Eye (tissue), 1 donor: ENCODE results near the gene MDFIC.

Experiments
- DNase-seq: peaks from one replicate; pipeline ENCODE4 v3.0.0-alpha.2; 2015

The MDFIC gene

DNA sequence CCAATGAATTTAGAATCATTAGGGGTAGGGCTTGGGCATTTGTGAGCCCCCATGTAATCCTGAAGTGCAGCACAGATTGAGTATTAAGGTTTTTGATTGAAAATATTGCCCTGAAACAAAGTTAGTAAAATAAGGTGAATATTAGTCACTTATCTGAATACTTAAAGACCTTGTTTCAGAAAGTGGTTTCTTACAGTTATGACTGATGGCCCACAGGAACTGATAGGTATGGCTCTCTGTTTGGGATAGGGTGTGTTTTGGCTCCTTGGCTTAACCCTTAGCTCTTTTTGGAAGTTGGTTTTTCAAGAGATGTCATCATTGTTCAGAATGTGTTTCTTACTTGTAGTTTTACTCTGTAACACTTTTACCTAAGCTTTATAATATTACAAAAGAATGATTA lies 34.8 kb downstream of the MDFIC start:
- no peak for DNase-seq

DNA sequence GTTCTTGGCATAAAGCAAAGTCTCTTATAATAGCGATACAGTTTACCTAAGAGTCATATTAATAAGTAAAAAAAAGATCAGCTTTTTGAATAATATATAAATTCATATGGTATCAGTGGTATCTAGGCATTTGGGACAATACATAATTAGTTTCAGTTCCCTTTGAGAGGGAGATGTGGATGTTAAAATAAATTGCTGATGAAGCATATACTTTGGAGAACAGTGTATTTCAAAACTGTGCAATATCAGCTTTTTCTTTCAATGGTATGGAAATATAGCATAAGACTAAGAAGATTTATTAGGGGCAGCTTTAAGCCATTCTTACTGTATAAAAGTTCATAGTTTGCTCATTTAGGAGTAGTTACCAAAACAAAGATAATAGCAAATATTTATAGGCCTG lies 35.5 kb downstream of the MDFIC start:
- DNase-seq, result no peak

DNA sequence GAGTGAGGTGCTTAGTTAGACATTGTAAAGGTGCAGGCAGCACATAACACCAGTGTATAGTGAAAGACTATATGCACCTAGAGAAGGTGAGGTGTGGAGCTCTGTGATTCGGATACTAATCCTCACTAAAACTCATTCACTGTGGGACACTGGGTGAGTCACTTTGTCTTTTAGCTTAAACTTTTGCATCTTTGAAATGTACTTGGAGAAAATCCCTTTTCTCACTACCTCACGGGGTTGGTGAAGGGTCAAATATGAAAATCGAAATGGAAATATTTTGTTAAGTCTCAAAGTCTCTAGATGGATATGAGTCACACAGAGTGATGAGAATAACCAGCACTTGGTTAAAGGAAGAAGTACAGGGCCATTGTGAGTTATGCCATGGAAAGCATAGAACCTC lies 38.0 kb downstream of the MDFIC start:
- DNase-seq, result no peak

DNA sequence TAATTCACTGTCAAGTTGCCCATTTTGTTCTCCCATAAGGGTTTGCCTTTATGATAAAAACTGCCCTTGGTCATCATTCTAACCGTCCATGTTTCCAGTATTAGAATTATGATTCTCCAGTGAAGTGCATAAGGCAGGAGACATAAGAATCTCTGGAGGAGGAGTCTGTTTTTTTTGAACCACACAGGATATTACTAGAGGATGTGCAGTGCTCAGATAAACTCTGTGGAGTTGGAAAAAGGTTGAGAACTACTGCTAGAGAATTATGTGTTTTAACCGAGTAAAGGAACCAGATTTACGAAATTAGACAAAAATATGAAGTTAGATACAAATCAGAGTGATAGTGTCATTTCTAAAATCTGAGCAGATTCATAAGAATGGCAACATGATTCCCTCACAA lies 40.5 kb downstream of the MDFIC start:
- no peak for DNase-seq

DNA sequence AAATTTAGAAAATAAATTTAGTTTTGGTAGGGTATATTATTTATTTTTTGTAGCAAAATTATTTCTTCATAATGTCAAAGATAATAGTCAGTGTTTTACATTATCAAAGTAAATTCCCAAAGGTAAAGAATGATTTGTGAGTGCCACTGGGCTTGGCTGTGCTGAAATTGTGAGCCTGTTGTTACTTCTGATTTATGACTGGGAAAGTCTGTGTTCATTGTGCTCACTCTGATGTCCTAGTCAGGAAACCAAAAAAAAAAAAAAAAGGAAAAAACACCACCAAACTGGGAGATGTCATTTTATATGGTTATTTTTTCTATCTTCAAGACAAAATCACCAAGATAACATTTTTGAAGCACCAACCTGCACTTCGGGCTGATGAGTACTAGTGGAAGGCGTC lies 44.3 kb downstream of the MDFIC start:
- DNase-seq, result no peak

DNA sequence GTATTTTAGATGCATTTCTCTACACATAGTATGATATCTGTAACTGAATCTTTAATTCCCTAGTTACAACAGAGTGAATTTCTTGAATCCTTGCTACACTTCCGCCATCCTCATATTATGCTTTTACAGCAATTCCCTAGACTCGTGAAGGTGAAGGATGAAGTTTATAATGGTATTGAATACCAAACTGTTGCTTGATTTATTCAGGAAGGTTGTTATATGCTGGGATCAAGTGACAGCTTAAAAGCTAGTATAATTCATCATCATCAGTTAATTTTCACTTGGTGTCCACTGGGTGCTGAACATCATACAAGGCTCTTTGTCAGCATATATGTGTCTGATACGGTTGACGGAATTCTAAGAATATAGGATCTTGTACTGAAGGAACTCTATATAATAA lies 47.2 kb downstream of the MDFIC start:
- DNase-seq, result no peak

DNA sequence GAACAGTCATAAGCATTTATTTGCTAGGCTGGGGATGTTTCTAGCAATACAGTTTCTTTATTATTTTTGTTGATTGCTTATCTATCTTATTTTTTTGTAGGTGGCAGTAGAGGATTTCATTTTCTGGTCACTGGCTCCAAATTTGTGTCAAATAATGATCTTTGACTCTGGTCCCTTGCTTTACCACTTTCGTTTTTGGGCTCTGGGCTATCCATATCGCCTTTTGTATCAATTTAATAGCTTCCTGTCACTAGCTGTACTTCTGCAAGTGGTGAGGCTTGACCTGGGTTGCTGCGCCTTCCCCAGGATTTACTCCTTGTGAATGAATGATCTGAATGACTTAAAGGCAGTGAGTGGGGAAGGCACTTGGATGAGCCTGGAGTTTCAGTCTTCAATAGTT lies 48.4 kb downstream of the MDFIC start:
- DNase-seq, result no peak

DNA sequence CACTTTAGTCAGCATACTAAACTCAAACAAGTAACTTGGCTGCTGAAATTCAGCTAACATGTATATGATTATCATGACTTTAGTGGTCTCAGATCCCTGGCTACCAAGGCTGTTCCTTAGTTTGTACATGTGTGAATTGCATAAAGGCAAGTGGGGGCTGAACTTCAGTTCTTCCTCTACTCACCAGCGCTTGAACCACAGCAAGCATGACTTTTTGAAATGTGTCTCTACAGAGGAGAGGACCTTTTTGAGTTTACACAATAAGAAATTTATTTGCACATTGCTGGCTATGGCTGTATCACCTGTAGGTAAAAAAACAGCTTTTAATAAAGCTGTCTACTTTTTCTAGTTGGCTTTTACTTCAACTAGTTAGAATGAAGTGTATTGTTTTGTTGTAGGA lies 48.8 kb downstream of the MDFIC start:
- no peak for DNase-seq

DNA sequence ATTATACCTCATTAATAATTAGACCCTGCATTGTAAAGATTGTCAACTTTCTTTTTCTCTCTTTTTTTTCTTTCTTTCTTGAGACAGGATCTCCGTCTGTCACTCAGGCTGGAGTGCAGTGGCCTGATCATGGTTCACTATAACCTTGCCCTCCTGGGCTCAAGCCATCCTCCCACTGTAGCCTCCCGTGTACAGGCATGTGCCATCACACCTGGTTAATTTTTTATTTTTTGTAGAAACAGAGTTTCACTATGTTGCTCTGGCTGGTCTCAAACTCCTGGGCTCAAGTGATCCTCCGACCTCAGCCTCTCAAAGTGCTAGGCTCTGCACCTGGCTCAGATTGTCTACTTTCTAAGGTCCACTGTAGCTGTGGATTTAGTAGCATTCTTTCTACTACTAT lies 50.7 kb downstream of the MDFIC start:
- no peak for DNase-seq

DNA sequence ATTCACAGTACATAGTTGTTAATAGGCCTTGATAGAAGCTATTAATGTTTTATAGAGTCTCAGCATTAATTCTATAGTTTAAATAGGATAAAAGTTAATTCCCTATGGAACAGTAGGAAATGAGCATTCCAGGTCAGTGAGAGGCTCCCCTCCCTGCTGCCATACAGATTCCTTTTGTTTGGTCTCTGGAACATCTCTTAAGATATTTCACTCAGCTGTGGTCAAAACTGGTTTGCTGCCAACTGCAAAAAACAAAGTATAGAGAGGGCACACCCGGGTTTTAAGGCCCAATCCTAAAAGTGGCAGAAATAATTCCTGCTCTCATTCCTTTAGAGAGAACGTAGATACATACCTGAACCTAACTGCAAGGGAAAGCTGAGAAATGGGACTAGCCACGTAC lies 51.3 kb downstream of the MDFIC start:
- no peak for DNase-seq

DNA sequence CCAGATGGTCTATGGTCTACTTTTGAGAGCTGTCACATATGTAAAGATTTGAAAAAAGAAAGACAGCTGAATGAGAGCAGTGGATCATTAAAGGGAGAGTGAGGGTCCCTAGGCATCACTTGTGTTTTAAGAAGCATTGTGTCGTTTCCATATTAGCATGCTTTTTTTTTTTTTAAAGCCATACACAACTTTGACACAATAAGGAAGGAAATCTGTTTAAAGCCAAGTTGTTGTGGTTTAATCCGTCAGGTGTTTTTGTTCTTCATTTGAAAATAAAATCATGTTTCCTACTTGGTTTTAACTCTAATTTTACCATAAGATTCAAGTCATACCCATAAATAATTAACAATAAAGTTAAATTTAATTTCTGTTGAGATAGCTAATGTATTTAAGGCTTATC lies 53.5 kb downstream of the MDFIC start:
- no peak for DNase-seq

DNA sequence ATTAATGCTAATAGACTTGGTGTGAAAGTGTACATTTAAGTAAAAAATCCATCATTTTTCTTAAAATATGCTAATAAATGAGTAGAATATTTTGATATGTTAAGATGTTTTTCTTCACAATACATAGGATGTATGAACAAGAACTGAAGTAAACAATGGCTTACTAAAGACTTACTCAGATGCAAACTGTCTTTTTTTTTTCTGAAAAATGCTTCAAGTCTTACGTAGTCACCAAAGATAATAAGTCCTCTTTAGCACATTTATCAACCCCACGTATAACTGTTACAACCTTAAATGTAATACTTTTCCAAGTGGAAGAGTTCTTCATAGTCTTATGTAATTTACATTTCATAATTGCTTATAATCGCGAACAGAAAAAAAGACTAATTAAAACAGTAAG lies 54.8 kb downstream of the MDFIC start:
- no peak for DNase-seq

DNA sequence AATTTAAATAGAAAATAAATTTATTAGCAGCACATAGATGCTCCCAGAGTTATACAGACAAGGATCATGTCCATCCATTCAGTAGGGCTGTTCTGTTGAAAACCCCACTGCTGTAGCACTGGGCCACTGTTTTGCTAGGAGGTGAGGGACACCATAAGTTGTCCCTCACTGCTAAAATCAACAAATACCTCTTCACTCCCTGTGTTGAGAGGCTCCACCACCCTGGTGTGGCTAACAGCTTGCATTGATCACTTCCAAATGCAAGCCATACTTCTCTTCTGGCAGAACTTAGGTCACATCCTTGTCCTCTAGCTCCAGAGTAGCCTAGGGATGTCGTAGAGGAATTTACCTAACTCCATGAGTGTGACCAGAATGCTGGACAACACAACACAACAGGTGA lies 55.4 kb downstream of the MDFIC start:
- DNase-seq, result no peak

DNA sequence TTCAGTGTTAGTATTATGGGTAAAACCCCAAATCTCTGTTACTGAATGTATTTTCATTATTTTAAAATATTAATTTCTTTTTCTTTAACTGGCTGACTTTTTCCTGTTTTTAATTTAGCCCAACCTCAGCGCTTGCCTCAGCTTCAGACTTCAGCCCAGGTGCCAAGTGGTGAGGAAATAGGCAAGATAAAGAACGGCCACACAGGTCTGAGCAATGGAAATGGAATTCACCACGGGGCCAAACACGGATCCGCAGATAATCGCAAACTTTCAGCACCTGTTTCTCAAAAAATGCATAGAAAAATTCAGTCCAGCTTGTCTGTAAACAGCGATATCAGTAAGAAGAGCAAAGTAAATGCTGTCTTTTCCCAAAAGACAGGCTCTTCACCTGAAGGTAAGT lies 57.5 kb downstream of the MDFIC start:
- no peak for DNase-seq

DNA sequence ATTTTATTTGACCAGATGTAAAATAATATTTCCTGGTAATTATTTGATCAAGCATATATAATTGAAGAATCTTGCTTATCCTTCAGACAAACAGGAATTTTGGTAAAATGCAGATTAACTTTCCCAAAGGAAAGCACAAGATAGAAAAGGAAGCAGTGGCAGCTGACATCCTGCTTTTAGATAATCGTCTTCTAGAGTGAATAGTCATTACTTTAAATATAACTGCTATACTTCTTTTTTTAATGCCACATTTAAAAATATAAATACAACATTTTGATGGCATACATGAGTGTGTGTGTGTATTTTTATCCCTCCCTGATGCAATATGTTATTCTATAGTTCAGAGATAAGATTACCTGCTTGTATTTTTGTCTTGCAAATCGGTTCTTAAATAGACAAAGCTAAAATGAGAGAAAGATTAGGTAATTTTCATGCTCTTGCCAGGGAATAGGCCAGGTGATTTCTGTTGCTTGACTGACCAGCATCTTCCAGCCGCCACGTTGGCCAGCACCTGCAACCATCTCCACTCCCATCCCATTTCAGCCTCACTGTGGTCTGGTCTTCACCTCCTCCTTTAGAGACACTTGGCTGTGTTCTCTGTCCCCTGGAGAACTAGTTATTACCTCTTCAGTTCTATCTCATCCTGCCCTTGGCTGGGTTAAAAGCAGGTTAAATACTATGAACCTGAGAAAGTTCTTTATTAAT lies 58.1 kb downstream of the MDFIC start:
- DNase-seq, result no peak

DNA sequence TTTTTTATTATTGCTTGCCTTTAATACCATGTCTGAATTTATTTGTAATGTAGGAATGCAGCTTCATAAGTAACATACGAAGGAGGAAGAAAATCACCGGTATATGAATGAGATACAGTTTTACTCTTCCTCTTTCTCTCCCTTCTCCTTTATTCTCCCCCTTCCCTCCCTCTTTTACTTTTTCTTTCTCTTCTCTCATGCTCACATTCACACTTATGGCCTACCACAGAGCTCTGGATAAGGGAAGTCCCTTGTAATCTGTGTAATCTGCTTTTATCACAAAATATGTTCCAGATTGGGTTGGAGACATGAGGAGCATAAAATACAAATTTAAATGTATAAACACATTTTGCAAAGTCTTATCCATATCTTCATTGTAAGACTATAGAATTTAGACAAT lies 59.4 kb downstream of the MDFIC start:
- DNase-seq, result no peak

DNA sequence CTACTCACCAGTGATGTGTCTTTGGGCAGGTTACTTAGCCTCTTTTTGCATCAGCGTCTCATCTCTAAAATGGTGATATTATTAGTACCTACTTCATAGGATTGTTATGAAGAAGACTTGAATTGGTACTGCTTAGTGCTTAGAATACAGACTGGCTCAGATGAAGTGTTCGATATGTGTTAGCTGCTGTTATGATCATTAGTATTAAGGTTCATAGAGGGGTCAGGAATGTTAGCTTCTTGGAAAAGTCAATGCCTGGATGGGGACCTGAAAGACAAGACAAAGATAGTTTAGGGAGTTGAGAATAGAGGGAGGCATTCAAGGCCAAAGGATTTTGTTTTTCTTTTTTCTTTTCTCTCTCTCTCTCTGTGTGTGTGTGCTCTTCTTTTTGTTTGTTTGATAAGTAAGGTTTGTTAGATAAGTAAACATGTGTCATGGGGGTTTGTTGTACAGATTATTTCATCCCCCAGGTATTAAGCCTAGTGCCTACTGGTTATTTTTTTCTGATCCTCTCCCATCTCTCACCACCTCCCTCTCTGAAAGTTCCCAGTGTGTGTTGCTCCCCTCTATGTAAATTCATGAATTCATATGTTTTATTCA lies 63.3 kb downstream of the MDFIC start:
- no peak for DNase-seq

DNA sequence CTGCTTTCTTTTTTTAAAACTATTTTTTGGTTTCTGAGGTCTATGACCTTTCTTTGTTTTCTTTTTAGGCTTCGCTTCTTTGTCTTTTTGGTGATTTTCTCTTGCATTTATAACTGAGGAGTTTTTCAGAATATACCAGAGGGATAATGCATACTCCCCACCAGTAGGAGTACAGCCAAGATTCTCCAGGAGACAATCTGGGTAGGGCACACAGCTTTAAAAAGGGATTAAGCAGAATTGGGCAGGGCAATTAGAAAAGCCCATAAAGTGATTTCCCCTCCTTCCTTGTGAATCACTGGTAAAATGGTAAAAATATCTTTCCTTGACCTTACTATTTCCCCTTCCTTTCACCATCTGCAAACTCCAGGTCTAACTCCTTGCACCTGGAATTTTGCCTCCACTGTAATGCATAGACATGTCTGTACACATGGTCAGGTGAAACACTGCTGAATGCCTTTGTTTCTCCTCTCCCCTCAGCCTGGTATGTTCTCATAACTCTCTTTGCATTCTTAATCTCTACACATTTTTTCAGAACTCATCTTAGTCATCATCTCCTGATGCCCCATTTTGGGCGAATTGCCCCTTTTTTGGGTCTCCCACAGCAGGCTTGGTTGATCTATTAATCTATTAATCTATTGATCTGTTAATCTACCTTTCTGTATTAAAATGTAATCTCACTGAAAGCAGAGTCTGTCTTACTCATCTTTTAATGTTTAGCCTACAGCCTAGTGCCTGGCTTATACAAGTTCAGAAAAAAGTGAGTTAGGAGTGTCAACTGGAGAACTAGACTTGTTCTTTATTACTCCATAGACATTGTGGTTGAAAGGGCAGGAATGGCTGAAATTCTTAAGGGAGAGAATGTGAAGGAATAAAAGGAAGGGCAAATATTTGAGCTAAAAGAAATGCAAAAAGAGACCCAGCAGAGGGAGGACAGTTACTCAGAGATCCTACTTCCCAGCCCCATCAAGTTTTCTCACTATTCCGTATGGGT lies 64.6 kb downstream of the MDFIC start:
- DNase-seq, result no peak

DNA sequence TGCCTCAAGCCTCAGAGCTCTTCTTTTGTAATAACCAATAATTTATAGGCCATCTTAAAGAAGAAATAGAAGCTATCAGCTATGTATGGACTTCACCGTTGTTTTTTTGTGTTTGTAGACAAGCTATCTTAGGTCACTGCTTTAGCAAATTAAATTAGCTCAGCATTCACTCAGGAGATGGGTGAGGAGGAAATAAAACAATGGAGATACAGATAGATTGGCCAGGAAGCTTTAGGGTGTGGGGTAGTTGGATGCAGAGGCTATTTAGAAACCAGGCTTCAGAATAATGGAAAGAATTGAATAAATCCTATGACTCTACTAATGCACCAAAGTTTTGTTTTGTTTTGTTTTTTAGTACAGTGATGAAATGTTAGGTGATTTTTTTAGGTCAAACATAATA lies 66.1 kb downstream of the MDFIC start:
- no peak for DNase-seq

DNA sequence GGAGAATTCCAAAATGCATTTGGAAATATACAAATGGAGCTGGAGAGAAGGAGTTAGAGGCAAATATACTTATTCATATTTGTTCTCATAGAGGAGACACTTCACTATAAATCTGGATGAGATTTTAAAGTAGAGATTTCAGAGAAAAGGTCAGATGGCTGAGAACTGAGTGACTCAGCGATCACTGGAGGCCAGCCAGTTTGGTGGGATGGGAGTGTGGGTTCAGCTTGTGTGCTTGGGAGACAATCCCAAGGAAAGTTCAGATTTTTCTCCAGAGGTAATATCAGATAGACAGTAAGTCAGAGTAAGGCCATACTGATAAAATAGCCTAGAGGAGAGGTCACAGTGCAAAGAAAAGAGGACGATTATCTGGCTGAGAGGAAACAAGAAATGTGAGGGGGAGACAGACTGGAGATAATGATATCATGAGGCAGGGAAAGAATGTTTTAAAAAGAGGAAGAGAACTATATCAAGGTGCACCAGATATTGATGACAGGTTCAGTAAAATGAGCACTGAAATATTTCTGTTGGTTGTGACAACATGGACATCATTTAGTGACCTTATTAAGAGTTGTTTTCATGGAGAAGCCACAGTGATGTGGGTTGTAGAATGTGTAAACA lies 67.0 kb downstream of the MDFIC start:
- no peak for DNase-seq

DNA sequence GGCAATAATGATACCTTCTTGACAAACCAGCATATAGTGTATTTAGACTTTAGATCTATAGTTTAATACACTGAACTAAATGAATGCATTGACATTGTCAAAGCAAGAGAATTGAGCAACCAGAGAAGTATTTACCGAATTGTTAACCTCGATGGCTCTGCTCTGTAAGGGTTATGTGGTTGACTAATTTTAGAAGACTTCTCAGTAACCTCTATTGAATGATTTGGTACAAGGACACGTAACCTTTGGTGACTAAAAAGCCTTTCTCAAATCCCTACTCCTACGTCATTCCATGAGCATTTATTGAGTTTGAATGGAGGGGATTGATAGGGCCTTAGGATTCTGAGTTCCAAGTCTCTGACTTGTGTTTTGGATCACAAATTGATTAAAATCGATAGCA lies 67.6 kb downstream of the MDFIC start:
- no peak for DNase-seq

DNA sequence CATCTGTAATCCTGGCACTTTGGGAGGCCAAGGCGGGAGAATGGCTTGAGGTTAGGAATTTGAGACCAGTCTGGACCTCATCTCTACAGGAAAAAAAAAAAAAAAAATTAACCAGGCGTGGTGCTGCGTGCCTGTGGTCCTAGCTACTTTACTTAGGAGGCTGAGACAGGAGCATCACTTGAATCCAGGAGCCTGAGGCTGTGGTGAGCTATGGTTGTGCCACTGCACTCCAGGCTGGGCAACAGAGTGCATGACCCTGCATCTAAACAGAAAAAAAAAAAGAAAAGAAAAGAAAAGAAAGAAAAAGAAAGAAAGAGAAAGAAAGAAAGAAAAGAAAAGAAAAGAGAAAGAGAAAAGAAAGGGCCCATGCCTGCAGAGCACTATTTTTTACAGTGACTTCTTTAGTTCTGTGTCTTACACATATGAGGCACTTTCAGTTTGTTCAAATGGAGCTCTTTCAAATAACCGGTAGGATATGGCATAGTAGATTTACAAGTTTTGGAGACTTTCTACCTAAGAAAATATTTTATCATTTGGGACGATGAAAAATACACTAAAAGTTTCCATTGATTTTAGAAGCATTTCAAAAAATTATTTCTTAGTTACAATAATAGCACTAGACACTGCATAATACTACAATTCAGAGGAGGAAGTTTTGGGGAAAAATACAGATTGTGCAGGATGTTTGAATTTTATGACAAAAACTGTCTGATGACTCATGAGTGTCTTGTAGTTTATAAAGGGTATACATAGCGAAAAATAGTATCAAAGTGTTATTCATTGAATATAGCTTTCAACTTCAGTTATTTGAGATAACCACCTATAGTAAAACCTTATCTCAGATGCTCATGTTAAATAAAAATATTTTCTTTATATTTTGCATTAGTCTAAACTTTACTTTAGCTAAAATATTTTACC lies 75.9 kb downstream of the MDFIC start:
- no peak for DNase-seq
